GM10266 (cell line): ENCODE data around the gene DDX47.
"Not testable (repeated sequence)": the region's sequence is repeated elsewhere in the genome, so short reads cannot be mapped to it uniquely, and the experiment has no call there.

Source experiments
- DNase-seq: peaks from one replicate; pipeline ENCODE4 v3.0.0; 2012; ENCODE audit errors: extremely low spot score
- TF ChIP-seq, protein P1 (sequence below): IDR thresholded peaks from 2 replicates; pipeline ENCODE4 v1.5.1; 2012; ENCODE audit warnings: mild to moderate bottlenecking, low read depth; ENCODE audit not compliant: control insufficient read depth, insufficient read depth; ENCODE audit errors: missing control alignments

DDX47 gene

DNA sequence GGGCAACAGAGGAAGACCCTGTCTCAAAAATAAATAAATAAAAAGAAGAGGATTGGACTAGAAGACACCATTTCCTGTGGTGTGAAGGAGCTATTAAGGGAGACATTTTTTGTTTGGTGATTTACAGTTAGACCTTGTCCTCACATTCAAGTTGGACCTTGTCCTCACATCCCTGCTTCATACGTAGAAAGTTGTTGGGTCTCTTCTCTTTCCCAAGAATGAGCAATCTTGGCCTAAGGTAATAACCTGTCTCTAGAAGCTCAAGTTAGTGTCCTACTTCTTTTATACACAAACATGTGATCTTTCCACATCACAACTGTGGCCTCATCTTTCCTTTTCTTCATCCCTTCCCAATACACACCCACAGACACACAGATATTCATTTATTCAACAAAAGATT, 14.7 kb upstream of the DDX47 start:
- TF ChIP-seq, protein P1, sequence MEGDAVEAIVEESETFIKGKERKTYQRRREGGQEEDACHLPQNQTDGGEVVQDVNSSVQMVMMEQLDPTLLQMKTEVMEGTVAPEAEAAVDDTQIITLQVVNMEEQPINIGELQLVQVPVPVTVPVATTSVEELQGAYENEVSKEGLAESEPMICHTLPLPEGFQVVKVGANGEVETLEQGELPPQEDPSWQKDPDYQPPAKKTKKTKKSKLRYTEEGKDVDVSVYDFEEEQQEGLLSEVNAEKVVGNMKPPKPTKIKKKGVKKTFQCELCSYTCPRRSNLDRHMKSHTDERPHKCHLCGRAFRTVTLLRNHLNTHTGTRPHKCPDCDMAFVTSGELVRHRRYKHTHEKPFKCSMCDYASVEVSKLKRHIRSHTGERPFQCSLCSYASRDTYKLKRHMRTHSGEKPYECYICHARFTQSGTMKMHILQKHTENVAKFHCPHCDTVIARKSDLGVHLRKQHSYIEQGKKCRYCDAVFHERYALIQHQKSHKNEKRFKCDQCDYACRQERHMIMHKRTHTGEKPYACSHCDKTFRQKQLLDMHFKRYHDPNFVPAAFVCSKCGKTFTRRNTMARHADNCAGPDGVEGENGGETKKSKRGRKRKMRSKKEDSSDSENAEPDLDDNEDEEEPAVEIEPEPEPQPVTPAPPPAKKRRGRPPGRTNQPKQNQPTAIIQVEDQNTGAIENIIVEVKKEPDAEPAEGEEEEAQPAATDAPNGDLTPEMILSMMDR: no peak
- DNase-seq: no peak

DNA sequence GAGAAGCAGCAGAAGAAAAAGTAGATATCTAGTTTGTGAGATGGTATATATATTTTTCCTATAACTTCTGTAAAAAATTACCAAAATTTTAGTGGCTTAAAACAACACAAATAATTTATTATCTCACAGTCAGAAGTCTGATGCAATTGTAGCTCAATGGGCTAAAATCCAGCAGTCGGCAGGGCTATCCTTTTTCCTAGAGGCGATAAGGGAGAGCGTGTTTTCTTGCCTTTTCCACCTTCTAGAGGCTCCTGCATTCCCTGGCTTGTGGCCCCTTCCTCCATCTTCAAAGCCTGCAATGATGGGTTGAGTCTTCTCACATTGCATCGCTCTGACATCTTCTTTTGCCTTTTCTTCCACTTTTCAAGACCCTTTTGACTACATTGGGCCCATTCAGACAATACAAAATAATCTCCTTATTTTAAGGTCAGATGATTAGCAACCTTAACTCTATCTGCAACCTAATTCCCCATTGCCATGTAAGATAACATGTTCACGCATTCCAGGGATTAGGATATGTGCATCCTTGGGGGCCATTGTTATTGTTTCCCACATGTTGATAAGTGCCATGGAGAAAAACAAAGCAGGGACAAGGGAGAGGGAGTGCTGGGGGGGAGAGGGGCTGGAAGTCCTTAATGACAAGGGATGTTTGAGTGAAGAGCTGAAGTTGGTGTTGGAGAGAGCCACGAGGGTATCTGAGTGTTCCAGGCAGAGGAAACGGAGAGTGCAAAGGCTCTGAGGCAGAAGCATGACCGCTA, 13.8 kb upstream of the DDX47 start:
- TF ChIP-seq, protein P1: no peak
- no peak for DNase-seq

DNA sequence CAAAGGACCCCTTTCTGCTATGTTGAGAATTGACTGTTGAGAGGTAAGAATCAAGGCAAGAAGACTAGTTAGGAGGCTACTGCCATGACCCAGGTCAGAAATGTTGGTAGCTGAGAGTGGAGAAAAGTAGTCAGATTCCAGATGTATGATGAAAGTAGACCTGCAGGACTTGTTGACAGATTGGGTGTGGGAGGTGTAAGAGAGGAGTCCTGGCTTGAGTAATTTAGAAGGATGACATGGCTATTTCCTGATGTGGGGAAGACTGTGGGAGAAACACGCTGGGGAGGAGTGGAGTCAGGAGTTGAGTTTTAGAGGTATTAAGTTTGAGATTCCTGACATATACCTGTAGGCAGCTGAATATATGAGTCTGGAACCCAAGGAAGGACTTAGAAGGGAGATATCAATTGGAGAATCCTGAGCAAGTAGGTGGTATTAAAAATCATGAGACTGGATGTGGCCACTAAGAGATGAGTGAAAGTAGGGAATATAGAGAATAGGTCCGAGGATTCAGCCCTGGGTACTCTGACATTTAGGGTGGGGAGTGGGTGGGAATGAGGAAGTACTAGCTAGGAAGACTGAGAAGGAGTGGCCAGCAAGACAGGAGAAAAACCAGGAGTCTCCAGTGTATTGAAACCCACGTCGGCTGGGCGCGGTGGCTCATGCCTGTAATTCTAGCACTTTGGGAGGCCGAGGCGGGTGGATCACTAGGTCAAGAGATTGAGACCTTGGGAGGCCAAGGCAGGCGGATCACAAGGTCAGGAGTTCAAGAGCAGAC, 12.6 kb upstream of the DDX47 start:
- TF ChIP-seq, protein P1: no peak
- no peak for DNase-seq

DNA sequence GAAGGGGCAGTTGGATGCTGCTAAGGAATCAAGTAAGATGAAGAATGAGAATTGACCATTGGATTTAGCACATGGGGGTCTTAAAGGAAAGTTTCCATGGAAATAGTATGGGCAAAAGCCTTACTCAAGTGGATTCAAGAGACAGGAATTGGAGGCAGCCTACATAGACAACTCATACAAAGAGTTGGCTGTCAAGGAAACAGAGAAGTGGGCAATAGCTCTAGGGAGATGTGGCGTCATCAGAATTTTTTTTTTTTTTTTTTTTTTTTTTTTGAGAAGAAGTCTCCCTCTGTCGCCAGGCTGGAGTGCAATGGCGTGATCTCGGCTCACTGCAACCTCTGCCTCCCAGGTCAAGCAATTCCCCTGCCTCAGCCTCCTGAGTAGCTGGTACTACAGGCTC, 11.5 kb upstream of the DDX47 start:
- not testable (repeated sequence) for DNase-seq

DNA sequence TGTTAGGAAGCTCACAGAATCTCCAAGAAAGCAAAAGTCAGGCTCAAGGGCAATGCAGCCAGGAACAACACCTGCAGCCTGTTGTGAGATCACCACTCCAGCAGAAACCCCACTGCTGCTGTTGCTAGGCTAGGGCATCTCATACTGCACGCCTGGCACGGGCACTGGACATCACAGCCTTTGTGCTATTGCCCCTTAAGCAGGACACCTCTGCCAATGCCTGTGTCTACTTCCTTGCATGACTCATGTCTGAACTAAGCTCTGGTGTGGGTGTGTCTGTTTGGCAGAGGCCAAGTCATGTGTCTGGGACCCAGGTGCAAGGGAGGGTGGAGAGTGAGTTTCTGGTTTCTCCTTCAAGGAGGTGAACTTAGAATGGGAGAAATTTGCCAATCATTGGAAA, 10.0 kb upstream of the DDX47 start:
- DNase-seq: peak; percentile 57
- TF ChIP-seq, protein P1: no peak

DNA sequence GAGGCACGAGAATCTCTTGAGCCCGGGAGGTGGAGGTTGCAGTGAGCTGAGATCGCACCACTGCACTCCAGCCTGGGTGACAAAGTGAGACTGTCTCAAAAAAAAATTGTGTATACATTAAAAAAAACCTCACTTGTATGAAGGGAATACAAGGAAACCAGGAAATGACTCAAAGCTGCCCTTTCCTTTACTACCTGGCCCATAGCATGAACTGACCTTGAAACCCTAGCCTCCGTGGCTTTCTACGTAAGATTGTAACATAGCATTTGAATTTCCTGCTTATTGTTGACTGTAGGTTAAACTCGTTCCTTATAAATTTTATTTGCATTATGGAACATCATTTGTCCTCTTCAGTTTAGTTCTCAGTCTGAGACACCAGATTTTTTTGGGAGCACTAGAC, 9.1 kb upstream of the DDX47 start:
- TF ChIP-seq, protein P1: no peak
- DNase-seq: no peak

DNA sequence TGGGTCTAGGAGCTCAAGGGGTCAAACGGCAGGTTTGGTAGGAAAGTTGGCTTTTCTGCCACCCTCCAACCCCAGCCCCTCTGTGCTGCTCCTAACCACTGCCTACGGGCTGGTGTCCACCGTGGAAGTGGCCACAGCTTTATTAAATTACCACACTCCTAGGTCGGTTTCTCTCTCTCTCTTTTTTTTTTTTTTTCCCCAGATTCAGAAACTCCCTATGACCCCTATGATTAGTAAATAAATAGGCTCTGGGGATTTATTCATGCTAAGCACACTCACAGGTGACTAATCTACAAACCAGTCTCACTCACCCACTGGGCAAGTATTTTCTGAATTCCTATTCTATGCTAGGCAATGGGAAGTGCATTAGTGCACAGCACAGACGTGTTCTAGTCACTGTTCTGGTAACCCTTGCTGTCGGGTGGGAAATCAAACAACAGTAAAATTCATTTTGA, 8.7 kb upstream of the DDX47 start:
- DNase-seq: no peak
- TF ChIP-seq, protein P1: no peak
